ENCODE data around the gene DNALI1. TPM values are rescaled to one million over a fixed set of nuclear protein-coding genes. Genes with fewer than 3 reads are reported as not detected.

DNALI1 gene
- total and polyA plus RNA-seq, 2 of the 8 experiments (the other 6 are each of a cell fraction or from before 2014, with no cell fraction given), result 8.9 to 11.3 TPM

GRCh38 chr1:37559080-37559479 lies 2.3 kb downstream of the DNALI1 start:
- Histone ChIP-seq H4K20me1 (replicated peaks in 1 of 2; ENCODE audit: control insufficient read depth in 1 of 2, insufficient read depth in 2 of 2, low read length in 2 of 2) (no peaks in the 10 kb centered on the region), H3K14ac (ENCODE audit: insufficient read length) (no peak overlapping the region), H3K4me2 (ENCODE audit: insufficient read depth in 1 of 2, low read depth in 2 of 2, low read length in 2 of 2) (no peak overlapping the region), H3K36me3 (ENCODE audit: control insufficient read depth in 2 of 4, insufficient read depth in 4 of 4, low read length in 3 of 4) (0 out of 8 replicates have a peak, but pooled peaks cover 0 to 6% (median 0%) of the 10 kb centered on the region in 4 experiments), H3K79me2 (ENCODE audit: control insufficient read depth in 1 of 2, insufficient read depth in 2 of 2, low read length in 2 of 2) (no peaks in the 10 kb centered on the region), H3K27ac (ENCODE audit: low read depth, low read length) (no peak overlapping the region), H2AK5ac (ENCODE audit: low read depth, low read length) (peak overlapping the region; percentile 82; the same call in 1 of the 2 replicates), H3K4me1 (replicated peaks in 1 of 4; ENCODE audit: control insufficient read depth in 3 of 4, insufficient read depth in 4 of 4, low read length in 3 of 4) (peaks cover 0 to 6% (median 4%) of the 10 kb centered on the region in 4 experiments; a peak in 6 of 7 replicates), H2BK20ac (ENCODE audit: low read length) (no peak overlapping the region), H3K23ac (ENCODE audit: insufficient read length) (no peak overlapping the region), H4K91ac (replicated peaks; ENCODE audit: insufficient read length, low read length) (no peak overlapping the region), H4K8ac (ENCODE audit: extremely low read depth, insufficient read depth, low read length) (0 out of 2 replicates have a peak overlapping the region, but pooled peaks have one; percentile 72), H3K18ac (ENCODE audit: extremely low read depth, low read length) (no peak overlapping the region), H4K5ac (ENCODE audit: insufficient read length, low read depth, low read length) (no peak overlapping the region), H2BK15ac (ENCODE audit: low read length) (no peak overlapping the region), H3K23me2 (ENCODE audit: low read depth, low read length) (no peaks in the 10 kb centered on the region), H3K56ac (replicated peaks; ENCODE audit: insufficient read length, low read depth, low read length) (no peak overlapping the region), H2BK120ac (replicated peaks; ENCODE audit: low read depth, low read length) (no peak overlapping the region), H3K4ac (replicated peaks; ENCODE audit: insufficient read length, low read depth, low read length) (no peak overlapping the region), H2BK12ac (ENCODE audit: low read depth, low read length) (no peak overlapping the region), H3K4me3 (ENCODE audit: extremely low read depth in 1 of 4, insufficient read depth in 2 of 4, low read depth in 3 of 4, low read length in 4 of 4) (no peak overlapping the region), H2BK5ac (ENCODE audit: low read depth, low read length) (no peak overlapping the region), H2AFZ (ENCODE audit: low read length) (no peak overlapping the region), H3K79me1 (ENCODE audit: low read depth, low read length) (no peaks in the 10 kb centered on the region; the same call in 1 of the 2 replicates), H3K9ac (replicated peaks in 1 of 4; ENCODE audit: extremely low read depth in 1 of 4, low read depth in 3 of 4, low read length in 3 of 4) (no peak overlapping the region), H3K9me3 (ENCODE audit: insufficient read depth in 2 of 2, low read depth in 1 of 2, low read length in 1 of 2) (0 out of 4 replicates have a peak, but pooled peaks cover 0 to 2% of the 10 kb centered on the region in 2 experiments), H3K27me3 (replicated peaks in 1 of 4; ENCODE audit: control insufficient read depth in 3 of 4, extremely low read depth in 1 of 4, insufficient read depth in 3 of 4, low read length in 3 of 4) (no peaks in the 10 kb centered on the region)
- CTCF ChIA-PET (ENCODE audit: partially characterized antibody), result no interaction called here
- DNase-seq (ENCODE audit: low read depth in 1 of 2, low spot score in 2 of 2) (no peak), FAIRE-seq (no peak)
- POLR2A ChIA-PET (ENCODE audit: partially characterized antibody), result interaction anchor here (0.7 kb wide), 1 partner anchor 70 kb away, joined by 3 read pairs; no protein-coding TSS in a partner anchor
- 86% methylated on average over 7 of the region's 7 CpGs; no CpG with 5 or more reads in 1 of the 2 experiments for WGBS, 2 experiments (ENCODE audit: extremely low coverage in 1 of 2, insufficient coverage in 1 of 2, insufficient read length in 1 of 2, insufficient replicate concordance in 2 of 2, low coverage in 1 of 2, low lambda C conversion rate in 2 of 2, missing lambda C conversion rate in 1 of 2)
- no peak for TF ChIP-seq MAX (IDR thresholded peaks at IDR 0.05)
